Panc1 (cell line): ENCODE data around the gene RBBP4. TPM values are rescaled to one million over a fixed set of nuclear protein-coding genes. Genes with fewer than 3 reads are reported as not detected.

Source experiments
- ATAC-seq: fragments of 200-7000 bp; cut with Tn5 transposase; 2 replicates; pipeline ENCODE4 v1.9.1; 2020; ENCODE audit warnings: mild to moderate bottlenecking, moderate library complexity
- Bru-seq: library from RNA; stranded (reverse); fragments of 400-500 nt; gene quantifications from one replicate; lab custom pipeline; 2021; lab: Mats Ljungman, UMichigan
- BruChase-seq, 2 experiments: library from RNA; stranded (reverse); fragments of 400-500 nt; gene quantifications; one replicate each; lab custom pipeline; 2021; lab: Mats Ljungman, UMichigan
- BruUV-seq: library from RNA; stranded (reverse); fragments of 400-500 nt; replicated peaks from 2 replicates; lab custom pipeline; 2021; lab: Mats Ljungman, UMichigan
- CTCF ChIA-PET: fragments of 300-600 bp; sonication (Branson Sonifier 250); formaldehyde crosslinking; loops from one replicate; lab custom pipeline; 2022; ENCODE audit warnings: antibody characterized with exemption; lab: Charles Lee
- POLR2A ChIA-PET: fragments of 300-600 bp; sonication (Branson Sonifier 250); formaldehyde crosslinking; loops from one replicate; lab custom pipeline; 2022; ENCODE audit warnings: antibody characterized with exemption; lab: Charles Lee
- DNase-seq: peaks from one replicate; pipeline ENCODE4 v3.0.0-alpha.2; 2010; ENCODE audit warnings: low read depth, low spot score
- H3K27ac ChIP-seq: 2 replicates; pipeline ENCODE4 v1.5.1; 2011; ENCODE audit warnings: mild to moderate bottlenecking, low read length, inconsistent platforms
- H3K27me3 ChIP-seq: fragments of 200-500 bp; sonication (Bioruptor generic); 2 replicates; pipeline ENCODE4 v1.6.0; 2014; ENCODE audit warnings: low read length, inconsistent platforms; ENCODE audit not compliant: control insufficient read depth, insufficient read depth
- H3K36me3 ChIP-seq: fragments of 200-500 bp; sonication (Bioruptor generic); 2 replicates; pipeline ENCODE4 v1.5.1; 2014; ENCODE audit warnings: inconsistent platforms, mild to moderate bottlenecking, low read length, moderate library complexity; ENCODE audit not compliant: control insufficient read depth, insufficient read depth
- H3K4me1 ChIP-seq: 2 replicates; pipeline ENCODE4 v1.5.1; 2011; ENCODE audit warnings: inconsistent platforms, mild to moderate bottlenecking, low read length, moderate library complexity; ENCODE audit not compliant: control insufficient read depth, insufficient read depth
- H3K4me3 ChIP-seq, 2 experiments: 2 replicates each; pipeline ENCODE4 v1.5.1; 2011 to 2012; ENCODE audit warnings: low read depth in 2 of 2, low read length in 2 of 2, mild to moderate bottlenecking in 2 of 2, inconsistent platforms in 1 of 2, moderate library complexity in 1 of 2
- H3K9me3 ChIP-seq: fragments of 200-500 bp; sonication (Bioruptor generic); 2 replicates; pipeline ENCODE4 v1.5.1; 2014; ENCODE audit warnings: low read depth, mild to moderate bottlenecking, inconsistent platforms, low read length, moderate library complexity; ENCODE audit not compliant: control insufficient read depth, insufficient read depth
- CTCF ChIP-seq: fragments of 450-650 bp; IDR thresholded peaks from 2 replicates; pipeline ENCODE4 v1.5.1; 2017; ENCODE audit warnings: mild to moderate bottlenecking
- POLR2AphosphoS5 ChIP-seq: IDR thresholded peaks from 2 replicates; pipeline ENCODE4 v1.6.1; 2012; ENCODE audit warnings: mild to moderate bottlenecking, low read depth, low read length, moderate library complexity
- REST ChIP-seq, 2 experiments: IDR thresholded peaks; 2 replicates each; pipeline ENCODE4 v1.6.1; 2011 to 2012; ENCODE audit warnings: low read depth in 2 of 2, control low read depth in 1 of 2, low read length in 1 of 2, mild to moderate bottlenecking in 1 of 2, moderate library complexity in 1 of 2; ENCODE audit not compliant: insufficient read depth in 1 of 2
- SIN3A ChIP-seq: IDR thresholded peaks from 2 replicates; pipeline ENCODE4 v1.6.1; 2012; ENCODE audit warnings: low read depth, mild to moderate bottlenecking, low read length, moderate library complexity, borderline replicate concordance; ENCODE audit not compliant: insufficient read depth
- TCF7L2 ChIP-seq: IDR thresholded peaks from 2 replicates; pipeline ENCODE4 v1.6.1; 2011; ENCODE audit warnings: mild to moderate bottlenecking, low read depth, low read length, inconsistent platforms
- in situ Hi-C: cut with HindIII; loops from 2 replicates; pipeline ENCODE4 v1.10.0; 2016; ENCODE audit warnings: low sequenced_read_pairs, low pct_unique_long_range_greater_than_20kb
- intact Hi-C: fragments of 100-400 bp; cut with micrococcal nuclease; formaldehyde crosslinking; loops from one replicate; pipeline ENCODE4 v1.10.0; 2022; ENCODE audit not compliant: unreplicated experiment
- long read RNA-seq: library from polyadenylated mRNA; unstranded; transcript quantifications from one replicate; pipeline ENCODE4 v2.0.0, GENCODE V29; 2021; ENCODE audit not compliant: unreplicated experiment
- polyA plus RNA-seq: library from polyadenylated mRNA; unstranded; fragments of >200 nt; gene quantifications from one replicate; pipeline ENCODE4 v1.2.1, GENCODE V29; 2012; ENCODE audit warnings: missing spikeins; ENCODE audit not compliant: insufficient read length
- total RNA-seq: library from RNA; stranded (reverse); gene quantifications from one replicate; pipeline ENCODE4 v1.2.1, GENCODE V29; 2021; ENCODE audit not compliant: unreplicated experiment

The RBBP4 gene
- 376 TPM for total RNA-seq
- 254 TPM for polyA plus RNA-seq
- Bru-seq, nascent RNA = percentile 96 among the genes with signal in this experiment
- BruChase-seq, experiment 1, labeled RNA remaining after a 2-hour chase = percentile 96 among the genes with signal in this experiment
- percentile 98 among the genes with signal in this experiment for BruChase-seq, experiment 2, labeled RNA remaining after a 6-hour chase
- long read RNA-seq, full-length matches to known transcripts = 419 of 480 reads
- long read RNA-seq, partial matches to known transcripts = 25 of 480 reads
- long read RNA-seq, other reads (novel, unspliced or antisense) = 36 of 480 reads

- Histone ChIP-seq H3K9me3 (no peaks in the 10 kb centered on the region), H3K27ac (peak within 1 kb of the TSS; percentile 99), H3K36me3 (peaks cover 26% of the 10 kb centered on the region), H3K4me1 (peaks cover 10% of the 10 kb centered on the region; the same call in 1 of the 2 replicates), H3K27me3 (no peaks in the 10 kb centered on the region), H3K4me3 (peak within 1 kb of the TSS; percentile 93 to 100)
- CTCF ChIA-PET = interaction anchor here (1.1 kb wide), 1 partner anchor 131 kb away, joined by 4 read pairs; no protein-coding TSS in a partner anchor
- BruUV-seq = no TSS peak
- ATAC-seq = peak; percentile 96
- peak; percentile 83 for DNase-seq
- intact Hi-C loops (no loop called here), in situ Hi-C loops (no loop called here)
- TF ChIP-seq POLR2AphosphoS5 = peak; percentile 79
- TF ChIP-seq SIN3A = peak; percentile 82; the same call in 1 of the 2 replicates
- no peak for TF ChIP-seq CTCF
- TF ChIP-seq TCF7L2 = no peak
- TF ChIP-seq REST (IDR thresholded peaks at IDR 0.05; ENCODE audit: insufficient read depth in 1 of 2, low read depth in 2 of 2, low read length in 1 of 2) = no peak
- POLR2A ChIA-PET = interaction anchor here (0.6 kb wide), 3 partner anchors 22 to 330 kb away, joined by 4 to 5 read pairs (median 4); no protein-coding TSS in a partner anchor
These were observed at the start of gene RBBP4 for GRCh38 chr1:32650752-32651460. TSS of gene RBBP4 (plus strand) at chr1:32651208. CDS start at chr1:32651307, 99 bp downstream.

- DNase-seq (no peak), ATAC-seq (peak; percentile 56; the same call in 1 of the 2 replicates)
- Histone ChIP-seq H3K27me3 (no peaks in the 10 kb centered on the region), H3K9me3 (no peaks in the 10 kb centered on the region), H3K27ac (no peak overlapping the region), H3K4me1 (no peaks in the 10 kb centered on the region), H3K36me3 (no peaks in the 10 kb centered on the region), H3K4me3 (no peak overlapping the region)
- in situ Hi-C loops = no loop called here
- TF ChIP-seq REST (IDR thresholded peaks at IDR 0.05; ENCODE audit: insufficient read depth in 1 of 2, low read depth in 2 of 2, low read length in 1 of 2) (no peak), TCF7L2 (no peak), SIN3A (no peak), POLR2AphosphoS5 (no peak), CTCF (no peak)
- POLR2A ChIA-PET = interaction anchor here (0.5 kb wide), 1 partner anchor 34 kb away, joined by 5 read pairs; no protein-coding TSS in a partner anchor
- intact Hi-C loops = no loop called here
- BruUV-seq = no TSS peak
- CTCF ChIA-PET = interaction anchor here (0.6 to 0.8 kb wide), 3 partner anchors 85 to 384 kb away, joined by 3 to 5 read pairs (median 3); partner anchors contain the start of genes EIF3I and TMEM234
These were observed 45.1 kb upstream of the RBBP4 start for GRCh38 chr1:32605711-32606424.
